ENCODE results near the gene ADIPOQ. TPM values are rescaled to one million over a fixed set of nuclear protein-coding genes. Genes with fewer than 3 reads are reported as not detected.

ADIPOQ gene
- total and polyA plus RNA-seq, 2 of the 13 experiments (the other 11 are each of a cell fraction or from before 2014, with no cell fraction given) = not detected

DNA sequence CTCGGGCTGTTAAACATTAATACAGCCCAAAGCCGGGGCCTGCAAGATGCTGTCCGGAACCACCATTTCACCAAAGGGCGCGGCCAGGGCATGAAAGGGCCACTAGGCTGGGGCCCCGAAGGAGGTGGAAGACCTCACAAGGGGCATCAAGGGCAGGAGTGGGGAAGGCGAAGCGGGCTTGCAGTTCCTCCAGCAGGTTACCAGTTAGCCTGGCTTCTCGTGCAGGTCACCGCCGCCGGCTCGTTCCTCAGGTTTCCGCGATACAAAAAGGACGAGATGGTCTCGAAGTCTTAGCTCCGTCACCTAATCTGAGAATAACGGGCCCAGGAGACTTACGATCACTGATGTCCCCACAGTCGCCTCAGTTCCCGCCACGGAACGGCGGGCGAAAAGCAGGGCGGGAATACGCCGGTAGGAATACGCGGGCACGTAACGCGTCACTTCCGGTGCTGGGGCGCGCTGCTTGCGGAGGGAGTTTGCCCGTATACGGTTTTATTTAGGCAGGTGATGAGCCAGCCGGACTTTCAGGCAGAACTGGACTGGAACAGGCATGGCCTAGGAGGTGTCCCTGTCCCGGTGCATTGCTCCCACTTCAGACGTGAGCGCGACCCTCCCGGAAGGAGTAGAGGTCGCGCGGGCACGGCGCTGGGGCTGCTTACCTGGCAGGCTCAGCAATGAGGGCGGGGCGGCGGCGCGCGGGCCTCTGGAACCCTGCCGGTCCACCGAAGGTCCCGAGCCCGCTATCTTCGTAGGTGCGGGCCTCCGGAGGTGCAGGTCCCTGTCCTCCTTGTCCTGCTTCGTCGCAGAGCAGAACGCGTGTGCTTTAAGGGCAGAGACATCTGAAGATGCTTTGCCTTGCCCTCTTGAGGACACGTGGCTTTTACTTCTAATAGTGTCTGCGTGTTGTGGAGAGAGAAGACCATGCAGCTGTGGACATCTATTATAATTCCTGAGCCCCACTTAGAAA, 36.1 kb upstream of the ADIPOQ start, which contains the start of gene RFC4 (continued):
- TF ChIP-seq, protein P1, sequence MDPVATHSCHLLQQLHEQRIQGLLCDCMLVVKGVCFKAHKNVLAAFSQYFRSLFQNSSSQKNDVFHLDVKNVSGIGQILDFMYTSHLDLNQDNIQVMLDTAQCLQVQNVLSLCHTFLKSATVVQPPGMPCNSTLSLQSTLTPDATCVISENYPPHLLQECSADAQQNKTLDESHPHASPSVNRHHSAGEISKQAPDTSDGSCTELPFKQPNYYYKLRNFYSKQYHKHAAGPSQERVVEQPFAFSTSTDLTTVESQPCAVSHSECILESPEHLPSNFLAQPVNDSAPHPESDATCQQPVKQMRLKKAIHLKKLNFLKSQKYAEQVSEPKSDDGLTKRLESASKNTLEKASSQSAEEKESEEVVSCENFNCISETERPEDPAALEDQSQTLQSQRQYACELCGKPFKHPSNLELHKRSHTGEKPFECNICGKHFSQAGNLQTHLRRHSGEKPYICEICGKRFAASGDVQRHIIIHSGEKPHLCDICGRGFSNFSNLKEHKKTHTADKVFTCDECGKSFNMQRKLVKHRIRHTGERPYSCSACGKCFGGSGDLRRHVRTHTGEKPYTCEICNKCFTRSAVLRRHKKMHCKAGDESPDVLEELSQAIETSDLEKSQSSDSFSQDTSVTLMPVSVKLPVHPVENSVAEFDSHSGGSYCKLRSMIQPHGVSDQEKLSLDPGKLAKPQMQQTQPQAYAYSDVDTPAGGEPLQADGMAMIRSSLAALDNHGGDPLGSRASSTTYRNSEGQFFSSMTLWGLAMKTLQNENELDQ (CRISPR knock-in tag; IDR thresholded peaks at IDR 0.05; ENCODE audit: borderline replicate concordance) = no peak
- TF ChIP-seq U2AF2 (IDR thresholded peaks at IDR 0.05; ENCODE audit: low read depth, low read length) = no peak
- peak; percentile 83; the same call in 1 of the 2 replicates for TF ChIP-seq CAMTA2 (CRISPR knock-in tag; IDR thresholded peaks at IDR 0.05; ENCODE audit: borderline replicate concordance)
- peak; percentile 56; the same call in 1 of the 2 replicates for TF ChIP-seq MIER2 (CRISPR knock-in tag; IDR thresholded peaks at IDR 0.05)
- TF ChIP-seq ZNF30 (CRISPR knock-in tag; IDR thresholded peaks at IDR 0.05) = 0 out of 2 replicates have a peak, but pooled peaks have one; percentile 74
- TF ChIP-seq XRCC5 (optimal IDR thresholded peaks at IDR 0.05; ENCODE audit: low read length) = peak; percentile 73
- TF ChIP-seq POLR2AphosphoS2 (IDR thresholded peaks at IDR 0.05; ENCODE audit: low read depth, low read length) = no peak
- peak; percentile 61 for TF ChIP-seq PPARG (CRISPR knock-in tag; conservative IDR thresholded peaks at IDR 0.05)
- no peak for TF ChIP-seq TOE1 (CRISPR knock-in tag; IDR thresholded peaks at IDR 0.05)
- TF ChIP-seq ZNF205 (CRISPR knock-in tag; IDR thresholded peaks at IDR 0.05) = peak; percentile 26; the same call in 1 of the 2 replicates
- TF ChIP-seq RELA (CRISPR knock-in tag; IDR thresholded peaks at IDR 0.05) = peak; percentile 76; the same call in 1 of the 2 replicates
- no peak for TF ChIP-seq ZNF468 (CRISPR knock-in tag; IDR thresholded peaks at IDR 0.05)
- TF ChIP-seq ZBTB21 (CRISPR knock-in tag; IDR thresholded peaks at IDR 0.05) = no peak
- no peak for TF ChIP-seq HNRNPK (IDR thresholded peaks at IDR 0.05; ENCODE audit: low read depth, low read length, poor library complexity, severe bottlenecking)
- TF ChIP-seq, protein P2, sequence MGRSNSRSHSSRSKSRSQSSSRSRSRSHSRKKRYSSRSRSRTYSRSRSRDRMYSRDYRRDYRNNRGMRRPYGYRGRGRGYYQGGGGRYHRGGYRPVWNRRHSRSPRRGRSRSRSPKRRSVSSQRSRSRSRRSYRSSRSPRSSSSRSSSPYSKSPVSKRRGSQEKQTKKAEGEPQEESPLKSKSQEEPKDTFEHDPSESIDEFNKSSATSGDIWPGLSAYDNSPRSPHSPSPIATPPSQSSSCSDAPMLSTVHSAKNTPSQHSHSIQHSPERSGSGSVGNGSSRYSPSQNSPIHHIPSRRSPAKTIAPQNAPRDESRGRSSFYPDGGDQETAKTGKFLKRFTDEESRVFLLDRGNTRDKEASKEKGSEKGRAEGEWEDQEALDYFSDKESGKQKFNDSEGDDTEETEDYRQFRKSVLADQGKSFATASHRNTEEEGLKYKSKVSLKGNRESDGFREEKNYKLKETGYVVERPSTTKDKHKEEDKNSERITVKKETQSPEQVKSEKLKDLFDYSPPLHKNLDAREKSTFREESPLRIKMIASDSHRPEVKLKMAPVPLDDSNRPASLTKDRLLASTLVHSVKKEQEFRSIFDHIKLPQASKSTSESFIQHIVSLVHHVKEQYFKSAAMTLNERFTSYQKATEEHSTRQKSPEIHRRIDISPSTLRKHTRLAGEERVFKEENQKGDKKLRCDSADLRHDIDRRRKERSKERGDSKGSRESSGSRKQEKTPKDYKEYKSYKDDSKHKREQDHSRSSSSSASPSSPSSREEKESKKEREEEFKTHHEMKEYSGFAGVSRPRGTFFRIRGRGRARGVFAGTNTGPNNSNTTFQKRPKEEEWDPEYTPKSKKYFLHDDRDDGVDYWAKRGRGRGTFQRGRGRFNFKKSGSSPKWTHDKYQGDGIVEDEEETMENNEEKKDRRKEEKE (IDR thresholded peaks at IDR 0.05) = no peak
- TF ChIP-seq CENPT (CRISPR knock-in tag; IDR thresholded peaks at IDR 0.05; ENCODE audit: low read depth) = no peak
- TF ChIP-seq, protein P3, sequence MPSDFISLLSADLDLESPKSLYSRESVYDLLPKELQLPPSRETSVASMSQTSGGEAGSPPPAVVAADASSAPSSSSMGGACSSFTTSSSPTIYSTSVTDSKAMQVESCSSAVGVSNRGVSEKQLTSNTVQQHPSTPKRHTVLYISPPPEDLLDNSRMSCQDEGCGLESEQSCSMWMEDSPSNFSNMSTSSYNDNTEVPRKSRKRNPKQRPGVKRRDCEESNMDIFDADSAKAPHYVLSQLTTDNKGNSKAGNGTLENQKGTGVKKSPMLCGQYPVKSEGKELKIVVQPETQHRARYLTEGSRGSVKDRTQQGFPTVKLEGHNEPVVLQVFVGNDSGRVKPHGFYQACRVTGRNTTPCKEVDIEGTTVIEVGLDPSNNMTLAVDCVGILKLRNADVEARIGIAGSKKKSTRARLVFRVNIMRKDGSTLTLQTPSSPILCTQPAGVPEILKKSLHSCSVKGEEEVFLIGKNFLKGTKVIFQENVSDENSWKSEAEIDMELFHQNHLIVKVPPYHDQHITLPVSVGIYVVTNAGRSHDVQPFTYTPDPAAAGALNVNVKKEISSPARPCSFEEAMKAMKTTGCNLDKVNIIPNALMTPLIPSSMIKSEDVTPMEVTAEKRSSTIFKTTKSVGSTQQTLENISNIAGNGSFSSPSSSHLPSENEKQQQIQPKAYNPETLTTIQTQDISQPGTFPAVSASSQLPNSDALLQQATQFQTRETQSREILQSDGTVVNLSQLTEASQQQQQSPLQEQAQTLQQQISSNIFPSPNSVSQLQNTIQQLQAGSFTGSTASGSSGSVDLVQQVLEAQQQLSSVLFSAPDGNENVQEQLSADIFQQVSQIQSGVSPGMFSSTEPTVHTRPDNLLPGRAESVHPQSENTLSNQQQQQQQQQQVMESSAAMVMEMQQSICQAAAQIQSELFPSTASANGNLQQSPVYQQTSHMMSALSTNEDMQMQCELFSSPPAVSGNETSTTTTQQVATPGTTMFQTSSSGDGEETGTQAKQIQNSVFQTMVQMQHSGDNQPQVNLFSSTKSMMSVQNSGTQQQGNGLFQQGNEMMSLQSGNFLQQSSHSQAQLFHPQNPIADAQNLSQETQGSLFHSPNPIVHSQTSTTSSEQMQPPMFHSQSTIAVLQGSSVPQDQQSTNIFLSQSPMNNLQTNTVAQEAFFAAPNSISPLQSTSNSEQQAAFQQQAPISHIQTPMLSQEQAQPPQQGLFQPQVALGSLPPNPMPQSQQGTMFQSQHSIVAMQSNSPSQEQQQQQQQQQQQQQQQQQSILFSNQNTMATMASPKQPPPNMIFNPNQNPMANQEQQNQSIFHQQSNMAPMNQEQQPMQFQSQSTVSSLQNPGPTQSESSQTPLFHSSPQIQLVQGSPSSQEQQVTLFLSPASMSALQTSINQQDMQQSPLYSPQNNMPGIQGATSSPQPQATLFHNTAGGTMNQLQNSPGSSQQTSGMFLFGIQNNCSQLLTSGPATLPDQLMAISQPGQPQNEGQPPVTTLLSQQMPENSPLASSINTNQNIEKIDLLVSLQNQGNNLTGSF (CRISPR knock-in tag; IDR thresholded peaks at IDR 0.05) = no peak
- 0 out of 2 replicates have a peak, but pooled peaks have one; percentile 47 for TF ChIP-seq ZKSCAN8 (CRISPR knock-in tag; IDR thresholded peaks at IDR 0.05; ENCODE audit: borderline replicate concordance)
- peak; percentile 91 for TF ChIP-seq TBX2 (CRISPR knock-in tag; IDR thresholded peaks at IDR 0.05; ENCODE audit: borderline replicate concordance)
